CD4-positive, alpha-beta T cell (primary cell): ENCODE results near the gene KCNIP4. TPM values are rescaled to one million over a fixed set of nuclear protein-coding genes. Genes with fewer than 3 reads are reported as not detected.

Source experiments
- ATAC-seq: fragments of 200-7000 bp; cut with Tn5 transposase; one replicate; pipeline ENCODE4 v1.10.0; 2022; ENCODE audit warnings: mild to moderate bottlenecking; ENCODE audit not compliant: poor library complexity
- CTCF ChIA-PET: fragments of 350-600 bp; sonication (Branson Sonifier 250); formaldehyde crosslinking; loops from one replicate; lab custom pipeline; 2021; ENCODE audit warnings: antibody characterized with exemption, inconsistent platforms; lab: Charles Lee
- POLR2A ChIA-PET: fragments of 350-600 bp; sonication (Branson Sonifier 250); formaldehyde crosslinking; loops from one replicate; lab custom pipeline; 2021; ENCODE audit warnings: antibody characterized with exemption, inconsistent platforms; lab: Charles Lee
- DNase-seq, 14 experiments: peaks; one replicate each; pipeline ENCODE4 v3.0.0-alpha.2; 2013 to 2020; ENCODE audit warnings: mixed read lengths in 2 of 14
- H3K27ac ChIP-seq, 2 donors: one replicate each; pipeline versions ENCODE4 v1.5.1 to v1.7.0; 2013; ENCODE audit warnings: low read length in 2 of 2, low read depth in 1 of 2, mild to moderate bottlenecking in 1 of 2
- H3K27me3 ChIP-seq, 2 experiments: 1 replicate in 1 of 2; 2 replicates in 1 of 2; pipeline versions ENCODE4 v1.6.1 to v1.7.0; 2013; ENCODE audit warnings: low read length in 2 of 2, control low read depth in 1 of 2, mild to moderate bottlenecking in 1 of 2, moderate library complexity in 1 of 2; ENCODE audit not compliant: insufficient read depth in 2 of 2, control insufficient read depth in 1 of 2
- H3K36me3 ChIP-seq: one replicate; pipeline ENCODE4 v1.6.1; 2013; ENCODE audit warnings: low read length, control low read depth; ENCODE audit not compliant: insufficient read depth
- H3K4me1 ChIP-seq: one replicate; pipeline ENCODE4 v1.6.1; 2013; ENCODE audit warnings: low read length, control low read depth; ENCODE audit not compliant: insufficient read depth
- H3K4me3 ChIP-seq: one replicate; pipeline ENCODE4 v1.5.1; 2013; ENCODE audit warnings: mild to moderate bottlenecking, low read length, moderate library complexity
- H3K9me3 ChIP-seq, 2 experiments: 1 replicate in 1 of 2; 2 replicates in 1 of 2; pipeline versions ENCODE4 v1.6.1 to v1.7.0; 2013; ENCODE audit warnings: low read length in 2 of 2, mild to moderate bottlenecking in 2 of 2, control low read depth in 1 of 2, moderate library complexity in 1 of 2; ENCODE audit not compliant: control insufficient read depth in 1 of 2, insufficient read depth in 1 of 2
- H3K27ac Mint-ChIP-seq: one replicate; pipeline ENCODE4 v1.8.0; 2020; ENCODE audit warnings: mixed read lengths
- H3K27me3 Mint-ChIP-seq: one replicate; pipeline ENCODE4 v1.8.0; 2021; ENCODE audit warnings: mixed read lengths
- H3K36me3 Mint-ChIP-seq: one replicate; pipeline ENCODE4 v1.8.0; 2021; ENCODE audit warnings: low read depth, mixed read lengths
- H3K4me1 Mint-ChIP-seq: one replicate; pipeline ENCODE4 v1.8.0; 2021; ENCODE audit warnings: low read depth, mixed read lengths
- H3K4me3 Mint-ChIP-seq: one replicate; pipeline ENCODE4 v1.8.0; 2020; ENCODE audit warnings: mild to moderate bottlenecking, mixed read lengths
- H3K9me3 Mint-ChIP-seq: one replicate; pipeline ENCODE4 v1.8.0; 2020; ENCODE audit warnings: mixed read lengths
- CTCF ChIP-seq: fragments of 200-600 bp; IDR thresholded peaks from one replicate; pipeline ENCODE4 v1.8.0; 2022; ENCODE audit warnings: antibody characterized with exemption, mild to moderate bottlenecking
- intact Hi-C, 2 experiments: fragments of 100-400 bp; cut with DNase I in 1 of 2; cut with micrococcal nuclease in 1 of 2; formaldehyde crosslinking; loops; one replicate each; pipeline versions ENCODE4 v1.15.1 to v1.9.0; 2023 to 2025; cut with DNase I, micrococcal nuclease
- total RNA-seq, 174 experiments: library from RNA in 2 of 174; stranded (reverse) in 2 of 174; gene quantifications; one replicate each; pipeline ENCODE4 v1.2.3 and lab custom pipeline; 2021 to 2026

Gene KCNIP4
- total RNA-seq, 2 experiments from 2014 or later: not detected

DNA sequence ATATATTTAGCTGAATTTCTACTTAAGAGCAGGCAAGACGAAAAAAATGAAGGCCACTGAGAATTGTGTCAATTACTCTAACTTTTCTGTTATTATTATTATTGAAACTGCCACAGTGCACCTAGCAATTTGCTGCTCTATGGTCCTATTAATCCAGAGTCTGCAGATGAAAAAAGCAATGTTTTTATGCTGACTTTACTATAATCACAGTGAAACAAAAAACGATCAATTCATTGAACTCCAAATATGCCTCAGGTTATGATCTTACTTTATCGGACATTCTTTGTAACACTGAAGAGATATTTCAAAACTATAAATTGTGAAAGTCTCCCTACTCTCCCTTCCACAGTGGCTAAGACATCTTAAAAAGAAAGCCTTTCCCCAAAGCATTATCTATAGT is 474.4 kb downstream of the KCNIP4 start:
- no peak for ATAC-seq
- Mint-ChIP-seq H3K4me3 (no peak overlapping the region), H3K9me3 (no peaks in the 10 kb centered on the region), H3K36me3 (no peaks in the 10 kb centered on the region), H3K4me1 (no peaks in the 10 kb centered on the region), H3K27ac (no peak overlapping the region), H3K27me3 (no peaks in the 10 kb centered on the region)
- H3K27me3 ChIP-seq: no peaks in the 10 kb centered on the region
- intact Hi-C loops: no loop called here
- H3K27ac ChIP-seq: no peak overlapping the region
- peaks cover 0 to 3% of the 10 kb centered on the region in 2 experiments for H3K9me3 ChIP-seq
- CTCF ChIA-PET: no interaction called here
- H3K36me3 ChIP-seq: no peaks in the 10 kb centered on the region
- DNase-seq: no peak
- H3K4me1 ChIP-seq: no peaks in the 10 kb centered on the region
- H3K4me3 ChIP-seq: no peak overlapping the region
- no peak for TF ChIP-seq CTCF
- POLR2A ChIA-PET: no interaction called here

- no peaks in the 10 kb centered on the region for H3K9me3 Mint-ChIP-seq
- CTCF ChIA-PET: no interaction called here
Observed at GRCh38 chr4:21470535-21470934, 478.0 kb downstream of the KCNIP4 start.

DNA sequence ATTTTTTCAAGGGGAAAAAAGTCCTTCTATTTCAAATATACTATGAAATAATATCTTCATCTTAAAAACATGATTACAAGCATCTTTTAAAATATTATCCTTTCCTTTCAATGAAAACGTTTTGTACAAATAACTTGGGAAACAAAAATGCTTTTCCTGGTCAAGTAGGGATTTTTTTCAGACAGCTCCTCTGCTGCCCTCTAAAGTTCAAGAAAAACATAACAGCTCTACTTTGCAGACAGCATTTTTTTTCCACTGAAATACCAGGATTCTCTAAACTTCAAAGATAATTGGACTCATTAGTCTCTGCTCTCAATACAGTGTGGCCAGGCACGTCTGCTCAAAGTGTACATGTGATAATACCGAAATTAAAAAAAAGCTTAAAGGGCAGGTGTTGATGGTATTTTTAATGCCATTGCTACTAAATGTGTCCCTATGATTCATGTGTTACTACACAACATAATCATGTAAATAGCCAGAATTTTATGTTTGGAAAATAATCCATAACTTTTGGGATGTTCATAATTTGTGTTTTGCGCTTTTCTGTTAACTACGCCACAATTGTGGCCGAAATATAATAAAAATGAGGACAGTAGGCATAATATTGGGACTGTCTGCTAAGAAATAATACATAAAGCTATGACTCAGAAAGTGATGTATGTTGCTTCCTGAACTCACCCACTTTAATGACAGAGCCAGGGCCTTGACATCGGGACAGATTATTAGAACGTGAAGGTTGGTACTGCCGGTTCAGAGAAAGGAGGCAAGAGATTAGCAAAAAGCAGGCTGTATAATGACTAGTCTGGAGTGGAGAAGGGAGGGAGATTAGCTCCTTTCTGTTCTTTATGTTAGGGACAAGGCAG is 478.9 kb downstream of the KCNIP4 start:
- ChIA-PET CTCF (no interaction called here), POLR2A (no interaction called here)
- Histone ChIP-seq H3K27ac (no peak overlapping the region), H3K36me3 (no peaks in the 10 kb centered on the region), H3K27me3 (no peaks in the 10 kb centered on the region), H3K9me3 (peaks cover 0 to 2% of the 10 kb centered on the region in 2 experiments), H3K4me3 (no peak overlapping the region), H3K4me1 (no peaks in the 10 kb centered on the region)
- H3K27me3 Mint-ChIP-seq: no peaks in the 10 kb centered on the region
- H3K4me3 Mint-ChIP-seq: no peak overlapping the region
- no peak for ATAC-seq
- no peaks in the 10 kb centered on the region for H3K4me1 Mint-ChIP-seq
- TF ChIP-seq CTCF: no peak
- peaks cover 2% of the 10 kb centered on the region for H3K9me3 Mint-ChIP-seq
- no peaks in the 10 kb centered on the region for H3K36me3 Mint-ChIP-seq
- intact Hi-C loops: no loop called here
- H3K27ac Mint-ChIP-seq: no peak overlapping the region
- no peak for DNase-seq

More at GRCh38 chr4:21470535-21470934, 478.0 kb downstream of the KCNIP4 start:
- H3K9me3 ChIP-seq: peaks cover 0 to 3% of the 10 kb centered on the region in 2 experiments
- H3K4me3 ChIP-seq: no peak overlapping the region
- no peak for TF ChIP-seq CTCF
- no peaks in the 10 kb centered on the region for H3K27me3 ChIP-seq
- no peak for DNase-seq
- Mint-ChIP-seq H3K27me3 (no peaks in the 10 kb centered on the region), H3K4me3 (no peak overlapping the region), H3K36me3 (no peaks in the 10 kb centered on the region), H3K4me1 (no peaks in the 10 kb centered on the region), H3K27ac (no peak overlapping the region)
- H3K4me1 ChIP-seq: no peaks in the 10 kb centered on the region
- POLR2A ChIA-PET: no interaction called here
- intact Hi-C loops: no loop called here
- H3K27ac ChIP-seq: no peak overlapping the region
- ATAC-seq: no peak
- no peaks in the 10 kb centered on the region for H3K36me3 ChIP-seq
